ENCODE data around the gene CADM1.

- no peak for TF ChIP-seq CTCF (IDR thresholded peaks at IDR 0.05; ENCODE audit: low read depth, low read length, missing input control)
- no peak for TF ChIP-seq RXRA (IDR thresholded peaks at IDR 0.05)
- no peak for TF ChIP-seq GABPA (IDR thresholded peaks at IDR 0.05 in 1 of 2, conservative IDR thresholded peaks at IDR 0.05 in 1 of 2)
- no peak for TF ChIP-seq FOXA1 (IDR thresholded peaks at IDR 0.05)
- no peak for TF ChIP-seq TAF1 (conservative IDR thresholded peaks at IDR 0.05)
- TF ChIP-seq EGR1 (IDR thresholded peaks at IDR 0.05; ENCODE audit: low read depth in 2 of 2) = no peak
- TF ChIP-seq RAD21 (IDR thresholded peaks at IDR 0.05) = no peak
- TF ChIP-seq, protein P1, sequence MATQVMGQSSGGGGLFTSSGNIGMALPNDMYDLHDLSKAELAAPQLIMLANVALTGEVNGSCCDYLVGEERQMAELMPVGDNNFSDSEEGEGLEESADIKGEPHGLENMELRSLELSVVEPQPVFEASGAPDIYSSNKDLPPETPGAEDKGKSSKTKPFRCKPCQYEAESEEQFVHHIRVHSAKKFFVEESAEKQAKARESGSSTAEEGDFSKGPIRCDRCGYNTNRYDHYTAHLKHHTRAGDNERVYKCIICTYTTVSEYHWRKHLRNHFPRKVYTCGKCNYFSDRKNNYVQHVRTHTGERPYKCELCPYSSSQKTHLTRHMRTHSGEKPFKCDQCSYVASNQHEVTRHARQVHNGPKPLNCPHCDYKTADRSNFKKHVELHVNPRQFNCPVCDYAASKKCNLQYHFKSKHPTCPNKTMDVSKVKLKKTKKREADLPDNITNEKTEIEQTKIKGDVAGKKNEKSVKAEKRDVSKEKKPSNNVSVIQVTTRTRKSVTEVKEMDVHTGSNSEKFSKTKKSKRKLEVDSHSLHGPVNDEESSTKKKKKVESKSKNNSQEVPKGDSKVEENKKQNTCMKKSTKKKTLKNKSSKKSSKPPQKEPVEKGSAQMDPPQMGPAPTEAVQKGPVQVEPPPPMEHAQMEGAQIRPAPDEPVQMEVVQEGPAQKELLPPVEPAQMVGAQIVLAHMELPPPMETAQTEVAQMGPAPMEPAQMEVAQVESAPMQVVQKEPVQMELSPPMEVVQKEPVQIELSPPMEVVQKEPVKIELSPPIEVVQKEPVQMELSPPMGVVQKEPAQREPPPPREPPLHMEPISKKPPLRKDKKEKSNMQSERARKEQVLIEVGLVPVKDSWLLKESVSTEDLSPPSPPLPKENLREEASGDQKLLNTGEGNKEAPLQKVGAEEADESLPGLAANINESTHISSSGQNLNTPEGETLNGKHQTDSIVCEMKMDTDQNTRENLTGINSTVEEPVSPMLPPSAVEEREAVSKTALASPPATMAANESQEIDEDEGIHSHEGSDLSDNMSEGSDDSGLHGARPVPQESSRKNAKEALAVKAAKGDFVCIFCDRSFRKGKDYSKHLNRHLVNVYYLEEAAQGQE (IDR thresholded peaks at IDR 0.05) = no peak
- TF ChIP-seq, protein P2, sequence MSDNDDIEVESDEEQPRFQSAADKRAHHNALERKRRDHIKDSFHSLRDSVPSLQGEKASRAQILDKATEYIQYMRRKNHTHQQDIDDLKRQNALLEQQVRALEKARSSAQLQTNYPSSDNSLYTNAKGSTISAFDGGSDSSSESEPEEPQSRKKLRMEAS (IDR thresholded peaks at IDR 0.05) = no peak
- TF ChIP-seq ATF3 (IDR thresholded peaks at IDR 0.05) = no peak
- TF ChIP-seq, protein P3, sequence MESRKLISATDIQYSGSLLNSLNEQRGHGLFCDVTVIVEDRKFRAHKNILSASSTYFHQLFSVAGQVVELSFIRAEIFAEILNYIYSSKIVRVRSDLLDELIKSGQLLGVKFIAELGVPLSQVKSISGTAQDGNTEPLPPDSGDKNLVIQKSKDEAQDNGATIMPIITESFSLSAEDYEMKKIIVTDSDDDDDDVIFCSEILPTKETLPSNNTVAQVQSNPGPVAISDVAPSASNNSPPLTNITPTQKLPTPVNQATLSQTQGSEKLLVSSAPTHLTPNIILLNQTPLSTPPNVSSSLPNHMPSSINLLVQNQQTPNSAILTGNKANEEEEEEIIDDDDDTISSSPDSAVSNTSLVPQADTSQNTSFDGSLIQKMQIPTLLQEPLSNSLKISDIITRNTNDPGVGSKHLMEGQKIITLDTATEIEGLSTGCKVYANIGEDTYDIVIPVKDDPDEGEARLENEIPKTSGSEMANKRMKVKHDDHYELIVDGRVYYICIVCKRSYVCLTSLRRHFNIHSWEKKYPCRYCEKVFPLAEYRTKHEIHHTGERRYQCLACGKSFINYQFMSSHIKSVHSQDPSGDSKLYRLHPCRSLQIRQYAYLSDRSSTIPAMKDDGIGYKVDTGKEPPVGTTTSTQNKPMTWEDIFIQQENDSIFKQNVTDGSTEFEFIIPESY (IDR thresholded peaks at IDR 0.05) = no peak
- no peak for TF ChIP-seq JUND (IDR thresholded peaks at IDR 0.05)
- no peak for TF ChIP-seq SP1 (IDR thresholded peaks at IDR 0.05)
Measured at GRCh38 chr11:115455613-115456012, 48.6 kb downstream of the CADM1 start.

All from liver (tissue), 3 donors.